ENCODE results near the gene CFAP410.

CFAP410 gene

GRCh38 chr21:44295163-44295573, 44.0 kb downstream of the CFAP410 start:
- Histone ChIP-seq H3K4me3 (ENCODE audit: low read length) (no peak overlapping the region), H3K4me1 (ENCODE audit: control insufficient read depth, insufficient read depth, low read length) (peaks cover 15% of the 10 kb centered on the region), H3K36me3 (ENCODE audit: control insufficient read depth, insufficient read depth, low read length) (no peaks in the 10 kb centered on the region), H3K9ac (ENCODE audit: low read length) (no peak overlapping the region), H3K9me3 (ENCODE audit: control insufficient read depth, low read length) (no peaks in the 10 kb centered on the region), H3K27me3 (ENCODE audit: control insufficient read depth, insufficient read depth, low read length) (no peaks in the 10 kb centered on the region)

DNA sequence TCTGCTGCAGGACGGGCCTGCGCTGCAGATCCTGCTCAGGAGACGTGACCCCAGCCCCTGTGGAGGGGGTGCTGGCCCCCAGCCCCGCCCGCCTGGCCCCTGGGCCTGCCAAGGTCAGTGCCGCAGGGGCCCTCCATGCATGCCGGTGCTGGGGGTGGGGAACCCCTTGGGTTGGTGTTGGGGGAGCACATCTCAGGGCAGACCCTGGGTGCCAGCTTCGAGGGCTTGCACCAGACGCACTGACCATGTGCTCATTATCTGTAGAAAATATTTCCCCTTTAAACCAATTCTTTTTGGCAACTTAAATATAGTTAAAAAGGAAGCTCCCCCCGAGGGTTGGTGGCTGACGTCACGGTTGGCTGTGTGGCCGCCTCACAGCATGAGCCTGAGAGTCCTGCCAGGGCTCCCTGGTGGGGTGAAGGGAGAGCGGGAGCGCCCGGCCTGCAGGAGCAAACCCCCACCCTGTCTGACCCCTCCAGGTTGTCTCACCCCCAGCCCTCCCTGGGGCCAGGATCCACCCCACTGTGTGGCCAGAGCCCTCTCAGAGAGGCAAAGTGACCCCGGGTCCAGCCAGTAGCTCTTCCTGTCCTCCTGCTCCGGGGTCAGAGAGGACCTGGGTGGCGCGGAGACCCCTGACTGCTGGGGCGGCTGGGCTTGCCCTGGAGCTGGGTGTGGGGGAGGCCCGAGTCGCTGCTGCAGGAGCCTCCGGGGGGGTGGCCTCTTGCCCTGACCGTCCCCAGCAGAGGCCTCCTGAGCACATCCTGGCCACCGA, 44.6 kb downstream of the CFAP410 start:
- H3K27me3 ChIP-seq (ENCODE audit: control insufficient read depth, insufficient read depth, low read length), result no peaks in the 10 kb centered on the region
- no peak overlapping the region for H3K4me3 ChIP-seq (ENCODE audit: low read length)
- H3K36me3 ChIP-seq (ENCODE audit: control insufficient read depth, insufficient read depth, low read length), result no peaks in the 10 kb centered on the region
- H3K4me1 ChIP-seq (ENCODE audit: control insufficient read depth, insufficient read depth, low read length), result peaks cover 14% of the 10 kb centered on the region
- no peaks in the 10 kb centered on the region for H3K9me3 ChIP-seq (ENCODE audit: control insufficient read depth, low read length)
- no peak overlapping the region for H3K9ac ChIP-seq (ENCODE audit: low read length)

- H3K9ac ChIP-seq (ENCODE audit: low read length), result no peak overlapping the region
- H3K27me3 ChIP-seq (ENCODE audit: control insufficient read depth, insufficient read depth, low read length), result no peaks in the 10 kb centered on the region
- no peaks in the 10 kb centered on the region for H3K9me3 ChIP-seq (ENCODE audit: control insufficient read depth, low read length)
- peaks cover 8% of the 10 kb centered on the region for H3K4me1 ChIP-seq (ENCODE audit: control insufficient read depth, insufficient read depth, low read length)
- no peaks in the 10 kb centered on the region for H3K36me3 ChIP-seq (ENCODE audit: control insufficient read depth, insufficient read depth, low read length)
- no peak overlapping the region for H3K4me3 ChIP-seq (ENCODE audit: low read length)
These were observed 45.5 kb downstream of the CFAP410 start for GRCh38 chr21:44293551-44294231.

GRCh38 chr21:44292812-44293195, 46.4 kb downstream of the CFAP410 start:
- Histone ChIP-seq H3K27me3 (ENCODE audit: control insufficient read depth, insufficient read depth, low read length) (no peaks in the 10 kb centered on the region), H3K9ac (ENCODE audit: low read length) (no peak overlapping the region), H3K9me3 (ENCODE audit: control insufficient read depth, low read length) (no peaks in the 10 kb centered on the region), H3K4me3 (ENCODE audit: low read length) (no peak overlapping the region), H3K4me1 (ENCODE audit: control insufficient read depth, insufficient read depth, low read length) (peaks cover 6% of the 10 kb centered on the region), H3K36me3 (ENCODE audit: control insufficient read depth, insufficient read depth, low read length) (no peaks in the 10 kb centered on the region)

DNA sequence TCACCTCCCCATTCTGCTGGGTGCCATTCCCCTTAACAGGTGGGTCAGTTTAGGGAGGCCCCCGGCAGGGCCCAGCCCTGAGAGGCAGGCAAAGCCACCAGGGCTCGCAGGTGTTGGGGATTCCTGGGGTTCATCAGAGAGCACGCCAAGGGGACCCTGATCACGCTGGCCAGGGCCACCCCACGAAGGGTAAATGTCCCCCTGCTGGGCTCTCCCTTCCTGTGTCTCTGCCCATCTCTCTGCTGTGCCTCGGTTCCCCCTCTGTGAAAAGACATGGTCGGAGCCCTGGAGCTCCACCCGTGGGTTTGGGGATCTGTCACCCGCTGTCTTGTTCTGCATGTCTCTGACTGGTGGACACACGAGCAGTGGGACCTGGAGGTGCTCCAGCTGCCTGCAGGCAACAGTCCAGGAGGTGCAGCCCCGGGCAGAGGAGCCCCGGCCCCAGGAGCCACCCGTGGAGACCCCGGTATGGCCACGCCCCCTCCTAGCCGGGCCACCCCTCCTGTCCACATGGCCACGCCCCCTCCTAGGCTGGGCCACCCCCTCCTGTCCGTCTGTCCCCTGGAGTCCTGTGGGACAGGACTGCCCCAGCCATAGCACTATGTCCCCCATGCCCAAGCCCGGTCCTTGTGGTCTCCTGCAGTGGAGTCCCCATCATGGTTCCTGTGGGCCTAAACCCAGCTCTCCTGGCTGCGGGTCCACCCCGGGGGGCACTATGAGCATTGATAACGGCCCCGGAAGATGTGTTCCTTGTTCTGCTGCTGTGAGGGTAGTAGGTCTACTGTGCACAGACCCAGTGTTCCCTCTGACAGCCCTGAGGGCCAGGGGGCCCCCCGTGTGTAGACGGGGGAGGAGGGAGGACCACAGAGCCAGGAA, 47.0 kb downstream of the CFAP410 start:
- H3K27me3 ChIP-seq (ENCODE audit: control insufficient read depth, insufficient read depth, low read length), result no peaks in the 10 kb centered on the region

GRCh38 chr21:44291078-44291935, 47.9 kb downstream of the CFAP410 start:
- Histone ChIP-seq H3K9ac (ENCODE audit: low read length) (no peak overlapping the region), H3K4me3 (ENCODE audit: low read length) (no peak overlapping the region), H3K27me3 (ENCODE audit: control insufficient read depth, insufficient read depth, low read length) (peaks cover 8% of the 10 kb centered on the region), H3K9me3 (ENCODE audit: control insufficient read depth, low read length) (no peaks in the 10 kb centered on the region), H3K4me1 (ENCODE audit: control insufficient read depth, insufficient read depth, low read length) (no peaks in the 10 kb centered on the region), H3K36me3 (ENCODE audit: control insufficient read depth, insufficient read depth, low read length) (no peaks in the 10 kb centered on the region)

More for the DNA sequence above, 47.0 kb downstream of the CFAP410 start:
- Histone ChIP-seq H3K9me3 (ENCODE audit: control insufficient read depth, low read length) (no peaks in the 10 kb centered on the region), H3K4me3 (ENCODE audit: low read length) (no peak overlapping the region), H3K9ac (ENCODE audit: low read length) (no peak overlapping the region), H3K36me3 (ENCODE audit: control insufficient read depth, insufficient read depth, low read length) (no peaks in the 10 kb centered on the region), H3K4me1 (ENCODE audit: control insufficient read depth, insufficient read depth, low read length) (no peaks in the 10 kb centered on the region)

- Histone ChIP-seq H3K9ac (ENCODE audit: low read length) (no peak overlapping the region), H3K36me3 (ENCODE audit: control insufficient read depth, insufficient read depth, low read length) (no peaks in the 10 kb centered on the region), H3K4me3 (ENCODE audit: low read length) (no peak overlapping the region), H3K4me1 (ENCODE audit: control insufficient read depth, insufficient read depth, low read length) (no peaks in the 10 kb centered on the region), H3K9me3 (ENCODE audit: control insufficient read depth, low read length) (no peaks in the 10 kb centered on the region), H3K27me3 (ENCODE audit: control insufficient read depth, insufficient read depth, low read length) (peaks cover 15% of the 10 kb centered on the region)
These were observed 48.7 kb downstream of the CFAP410 start for GRCh38 chr21:44290327-44291077.

GRCh38 chr21:44289381-44290010, 49.7 kb downstream of the CFAP410 start:
- Histone ChIP-seq H3K9ac (ENCODE audit: low read length) (no peak overlapping the region), H3K4me1 (ENCODE audit: control insufficient read depth, insufficient read depth, low read length) (no peaks in the 10 kb centered on the region), H3K4me3 (ENCODE audit: low read length) (no peak overlapping the region), H3K27me3 (ENCODE audit: control insufficient read depth, insufficient read depth, low read length) (peaks cover 25% of the 10 kb centered on the region), H3K36me3 (ENCODE audit: control insufficient read depth, insufficient read depth, low read length) (no peaks in the 10 kb centered on the region), H3K9me3 (ENCODE audit: control insufficient read depth, low read length) (no peaks in the 10 kb centered on the region)

DNA sequence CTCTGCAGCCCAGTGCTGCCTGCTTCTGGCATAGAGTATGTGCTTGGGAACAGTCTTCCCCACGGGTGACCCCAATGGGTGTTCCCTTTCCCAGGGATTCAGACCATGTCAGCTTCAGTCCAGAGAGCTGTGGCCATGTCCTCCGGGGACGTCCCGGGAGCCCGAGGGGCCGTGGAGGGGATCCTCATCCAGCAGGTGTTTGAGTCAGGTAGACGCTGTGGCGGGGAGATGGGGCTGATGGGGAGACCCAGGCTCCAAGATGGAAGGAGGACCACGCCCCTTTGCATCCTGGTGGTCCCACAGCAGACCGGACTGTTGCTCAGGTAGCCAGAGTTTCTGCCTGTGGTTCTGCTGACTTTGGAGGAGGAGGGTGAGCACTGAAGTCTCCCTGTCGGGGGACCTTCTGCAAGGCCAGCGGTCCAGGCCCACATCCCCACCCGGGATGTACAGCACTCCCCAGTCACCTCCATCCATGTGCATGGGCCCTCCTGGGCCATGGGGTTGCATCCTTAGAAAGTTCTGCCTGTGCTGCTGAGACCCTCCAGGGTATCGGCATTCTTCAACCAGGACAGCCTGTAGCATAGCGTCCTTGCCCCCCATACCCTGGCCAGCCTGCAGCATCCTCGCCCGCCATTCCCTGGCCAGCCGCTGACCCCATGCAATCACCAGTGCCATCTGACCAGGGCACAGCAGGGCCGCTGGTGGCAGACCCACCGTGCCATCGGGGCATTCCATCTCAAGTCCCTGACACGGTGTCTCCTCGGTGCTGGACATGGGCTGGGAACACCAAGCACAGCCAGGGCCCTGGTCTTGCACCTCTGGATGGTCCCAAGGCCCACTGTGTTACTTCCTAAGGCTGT, 50.7 kb downstream of the CFAP410 start:
- H3K9me3 ChIP-seq (ENCODE audit: control insufficient read depth, low read length), result no peaks in the 10 kb centered on the region
- no peak overlapping the region for H3K4me3 ChIP-seq (ENCODE audit: low read length)
- no peaks in the 10 kb centered on the region for H3K36me3 ChIP-seq (ENCODE audit: control insufficient read depth, insufficient read depth, low read length)
- peaks cover 25% of the 10 kb centered on the region for H3K27me3 ChIP-seq (ENCODE audit: control insufficient read depth, insufficient read depth, low read length)
- H3K9ac ChIP-seq (ENCODE audit: low read length), result no peak overlapping the region
- H3K4me1 ChIP-seq (ENCODE audit: control insufficient read depth, insufficient read depth, low read length), result no peaks in the 10 kb centered on the region

Data from mucosa of stomach (tissue), 1 donor.